SJSA1 (cell line): ENCODE data around the gene POLR1D. TPM values are rescaled to one million over a fixed set of nuclear protein-coding genes. Genes with fewer than 3 reads are reported as not detected.

Experiments
- DNase-seq, 2 experiments: peaks; one replicate each; pipeline ENCODE4 v3.0.0-alpha.2; 2015 to 2020; ENCODE audit warnings: low spot score in 2 of 2, low read depth in 1 of 2
- H3K27ac ChIP-seq: fragments of 250-450 bp; sonication (Bioruptor Pico); 2 replicates; pipeline ENCODE4 v1.5.1; 2020; ENCODE audit warnings: mild to moderate bottlenecking, moderate library complexity
- H3K27me3 ChIP-seq: fragments of 250-450 bp; sonication (Bioruptor Pico); replicated peaks from 2 replicates; pipeline ENCODE4 v1.5.1; 2020; ENCODE audit warnings: mild to moderate bottlenecking, moderate library complexity
- H3K36me3 ChIP-seq: fragments of 250-450 bp; sonication (Bioruptor Pico); 2 replicates; pipeline ENCODE4 v1.5.1; 2020; ENCODE audit warnings: mild to moderate bottlenecking
- H3K4me1 ChIP-seq: fragments of 250-450 bp; sonication (Bioruptor Pico); replicated peaks from 2 replicates; pipeline ENCODE4 v1.6.1; 2021; ENCODE audit warnings: mild to moderate bottlenecking
- H3K4me3 ChIP-seq: fragments of 250-450 bp; sonication (Bioruptor Pico); 2 replicates; pipeline ENCODE4 v1.5.1; 2020; ENCODE audit warnings: mild to moderate bottlenecking
- H3K9me3 ChIP-seq: fragments of 250-450 bp; sonication (Bioruptor Pico); replicated peaks from 2 replicates; pipeline ENCODE4 v1.5.1; 2020; ENCODE audit warnings: mild to moderate bottlenecking
- total RNA-seq: library from RNA; depleted of rRNA; stranded (reverse); fragments of >200 nt; shearing (Covaris generic); gene quantifications from 2 replicates; pipeline ENCODE4 v1.2.3, GENCODE V29; 2014

Gene POLR1D
- total RNA-seq, 1 experiment from 2014 or later, result 68.4 TPM

GRCh38 chr13:27636589-27637288, 15.0 kb downstream of the POLR1D start:
- no peaks in the 10 kb centered on the region for H3K27me3 ChIP-seq
- no peak overlapping the region for H3K4me3 ChIP-seq
- H3K27ac ChIP-seq, result no peak overlapping the region
- no peaks in the 10 kb centered on the region for H3K4me1 ChIP-seq
- DNase-seq, result no peak
- no peaks in the 10 kb centered on the region for H3K36me3 ChIP-seq
- no peaks in the 10 kb centered on the region for H3K9me3 ChIP-seq

GRCh38 chr13:27637289-27637626, 15.6 kb downstream of the POLR1D start:
- Histone ChIP-seq H3K4me1 (no peaks in the 10 kb centered on the region), H3K9me3 (no peaks in the 10 kb centered on the region), H3K4me3 (no peak overlapping the region), H3K27me3 (no peaks in the 10 kb centered on the region), H3K27ac (no peak overlapping the region), H3K36me3 (no peaks in the 10 kb centered on the region)
- no peak for DNase-seq

GRCh38 chr13:27638001-27638400, 16.3 kb downstream of the POLR1D start:
- H3K27ac ChIP-seq, result no peak overlapping the region
- H3K4me3 ChIP-seq, result no peak overlapping the region
- H3K4me1 ChIP-seq, result no peaks in the 10 kb centered on the region
- no peaks in the 10 kb centered on the region for H3K27me3 ChIP-seq
- no peaks in the 10 kb centered on the region for H3K9me3 ChIP-seq
- no peaks in the 10 kb centered on the region for H3K36me3 ChIP-seq
- DNase-seq, result no peak

GRCh38 chr13:27638521-27638920, 16.8 kb downstream of the POLR1D start:
- Histone ChIP-seq H3K27me3 (no peaks in the 10 kb centered on the region), H3K4me3 (no peak overlapping the region), H3K4me1 (no peaks in the 10 kb centered on the region), H3K9me3 (no peaks in the 10 kb centered on the region), H3K36me3 (no peaks in the 10 kb centered on the region), H3K27ac (no peak overlapping the region)
- peak in 1 of 2 experiments; percentile 4 for DNase-seq

GRCh38 chr13:27639186-27639585, 17.5 kb downstream of the POLR1D start:
- Histone ChIP-seq H3K36me3 (no peaks in the 10 kb centered on the region), H3K4me1 (no peaks in the 10 kb centered on the region), H3K27me3 (no peaks in the 10 kb centered on the region), H3K27ac (no peak overlapping the region), H3K4me3 (no peak overlapping the region), H3K9me3 (no peaks in the 10 kb centered on the region)
- no peak for DNase-seq

- no peak for DNase-seq
- Histone ChIP-seq H3K9me3 (no peaks in the 10 kb centered on the region), H3K4me3 (no peak overlapping the region), H3K4me1 (no peaks in the 10 kb centered on the region), H3K27me3 (no peaks in the 10 kb centered on the region), H3K36me3 (no peaks in the 10 kb centered on the region), H3K27ac (no peak overlapping the region)
Observed at GRCh38 chr13:27641711-27642502, 20.2 kb downstream of the POLR1D start.

- Histone ChIP-seq H3K9me3 (no peaks in the 10 kb centered on the region), H3K27ac (no peak overlapping the region)
- DNase-seq, result no peak
Observed at GRCh38 chr13:27643334-27644132, 21.8 kb downstream of the POLR1D start.

GRCh38 chr13:27644302-27644701, 22.6 kb downstream of the POLR1D start:
- Histone ChIP-seq H3K27ac (no peak overlapping the region), H3K36me3 (peaks cover 10% of the 10 kb centered on the region), H3K27me3 (no peaks in the 10 kb centered on the region), H3K4me1 (no peaks in the 10 kb centered on the region), H3K9me3 (no peaks in the 10 kb centered on the region), H3K4me3 (no peak overlapping the region)
- DNase-seq, result no peak

More at GRCh38 chr13:27643334-27644132, 21.8 kb downstream of the POLR1D start:
- H3K36me3 ChIP-seq, result peaks cover 2% of the 10 kb centered on the region
- H3K27me3 ChIP-seq, result no peaks in the 10 kb centered on the region
- H3K4me3 ChIP-seq, result no peak overlapping the region
- no peaks in the 10 kb centered on the region for H3K4me1 ChIP-seq

- Histone ChIP-seq H3K4me3 (no peak overlapping the region), H3K27ac (no peak overlapping the region), H3K36me3 (peaks cover 26% of the 10 kb centered on the region), H3K9me3 (no peaks in the 10 kb centered on the region), H3K4me1 (no peaks in the 10 kb centered on the region), H3K27me3 (no peaks in the 10 kb centered on the region)
- DNase-seq, result no peak
Observed at GRCh38 chr13:27650312-27650711, 28.6 kb downstream of the POLR1D start.

- H3K36me3 ChIP-seq, result peaks cover 18% of the 10 kb centered on the region
- H3K27ac ChIP-seq, result no peak overlapping the region
- H3K9me3 ChIP-seq, result no peaks in the 10 kb centered on the region
- no peaks in the 10 kb centered on the region for H3K27me3 ChIP-seq
- no peaks in the 10 kb centered on the region for H3K4me1 ChIP-seq
- H3K4me3 ChIP-seq, result no peak overlapping the region
- DNase-seq, result no peak
Observed at GRCh38 chr13:27654059-27654458, 32.4 kb downstream of the POLR1D start.

GRCh38 chr13:27654816-27655215, 33.1 kb downstream of the POLR1D start:
- Histone ChIP-seq H3K9me3 (no peaks in the 10 kb centered on the region), H3K27me3 (no peaks in the 10 kb centered on the region), H3K4me3 (no peak overlapping the region), H3K4me1 (no peaks in the 10 kb centered on the region), H3K27ac (no peak overlapping the region), H3K36me3 (peaks cover 11% of the 10 kb centered on the region)
- DNase-seq, result no peak

GRCh38 chr13:27657724-27658123, 36.0 kb downstream of the POLR1D start:
- Histone ChIP-seq H3K27ac (no peak overlapping the region), H3K27me3 (no peaks in the 10 kb centered on the region), H3K9me3 (no peaks in the 10 kb centered on the region), H3K4me3 (no peak overlapping the region), H3K36me3 (no peaks in the 10 kb centered on the region), H3K4me1 (no peaks in the 10 kb centered on the region)
- no peak for DNase-seq

GRCh38 chr13:27658546-27658945, 36.9 kb downstream of the POLR1D start:
- Histone ChIP-seq H3K27ac (no peak overlapping the region), H3K9me3 (no peaks in the 10 kb centered on the region), H3K27me3 (no peaks in the 10 kb centered on the region), H3K4me1 (no peaks in the 10 kb centered on the region), H3K36me3 (no peaks in the 10 kb centered on the region), H3K4me3 (no peak overlapping the region)
- no peak for DNase-seq
